Activated CD4-positive, alpha-beta T cell treated with anti-CD3 and anti-CD28 coated beads, Interleukin-2, amount 50 U/mL, for 48 hours (primary cell): ENCODE data around the gene SIRT5.

Source experiments
- DNase-seq, 2 experiments: peaks; one replicate each; pipeline ENCODE4 v3.0.0-alpha.2; 2020

Gene SIRT5

GRCh38 chr6:13554929-13555333 is 19.5 kb upstream of the SIRT5 start:
- DNase-seq = no peak

GRCh38 chr6:13557841-13558240 is 16.6 kb upstream of the SIRT5 start:
- no peak for DNase-seq

- no peak for DNase-seq
Measured at GRCh38 chr6:13558718-13559117, 15.7 kb upstream of the SIRT5 start.

GRCh38 chr6:13559251-13559650 is 15.2 kb upstream of the SIRT5 start:
- no peak for DNase-seq

GRCh38 chr6:13559968-13560650 is 14.3 kb upstream of the SIRT5 start:
- DNase-seq = no peak

- no peak for DNase-seq
Measured at GRCh38 chr6:13560651-13561044, 13.8 kb upstream of the SIRT5 start.

- DNase-seq = no peak
Measured at GRCh38 chr6:13561624-13562267, 12.7 kb upstream of the SIRT5 start.

GRCh38 chr6:13563009-13563408 is 11.4 kb upstream of the SIRT5 start:
- no peak for DNase-seq

GRCh38 chr6:13565921-13566320 is 8.5 kb upstream of the SIRT5 start:
- no peak for DNase-seq

GRCh38 chr6:13566500-13566899 is 7.9 kb upstream of the SIRT5 start:
- no peak for DNase-seq

- DNase-seq = no peak
Measured at GRCh38 chr6:13568970-13569369, 5.4 kb upstream of the SIRT5 start.

GRCh38 chr6:13572240-13572639 is 2.2 kb upstream of the SIRT5 start:
- no peak for DNase-seq

GRCh38 chr6:13572951-13573654 is 1.3 kb upstream of the SIRT5 start:
- DNase-seq = no peak

- peak; percentile 8 to 26 for DNase-seq
Measured at GRCh38 chr6:13573669-13574110, 711 bp upstream of the SIRT5 start.

- DNase-seq = peak; percentile 89 to 90
Measured at GRCh38 chr6:13574149-13574570, 241 bp upstream of the SIRT5 start.

GRCh38 chr6:13575377-13575775 is 975 bp downstream of the SIRT5 start:
- DNase-seq = no peak

GRCh38 chr6:13576017-13576416 is 1.6 kb downstream of the SIRT5 start:
- DNase-seq = no peak

- DNase-seq = no peak
Measured at GRCh38 chr6:13577926-13578325, 3.5 kb downstream of the SIRT5 start.

- DNase-seq = no peak
Measured at GRCh38 chr6:13579911-13580310, 5.5 kb downstream of the SIRT5 start.

GRCh38 chr6:13581700-13582229 is 7.4 kb downstream of the SIRT5 start:
- DNase-seq = no peak

GRCh38 chr6:13586603-13587542 is 12.5 kb downstream of the SIRT5 start:
- no peak for DNase-seq

- no peak for DNase-seq
Measured at GRCh38 chr6:13589801-13590200, 15.4 kb downstream of the SIRT5 start.
